GM12892 (cell line): Measurements from ENCODE around the gene RBP7.

Experiments used
- DNase-seq: peaks from one replicate; pipeline ENCODE4 v3.0.0; 2011; ENCODE audit not compliant: insufficient read length
- FAIRE-seq: peaks from 2 replicates; lab custom pipeline; 2011; peaks lifted over from hg19 to GRCh38; lab: Jason Lieb, UNC
- POLR2A ChIP-seq: IDR thresholded peaks from 2 replicates; pipeline ENCODE4 v1.6.1; 2011; ENCODE audit warnings: low read depth, low read length, control low read depth
- POLR2AphosphoS5 ChIP-seq: IDR thresholded peaks from 2 replicates; pipeline ENCODE4 v1.6.1; 2011; ENCODE audit warnings: low read depth, low read length, control low read depth
- TAF1 ChIP-seq: IDR thresholded peaks from 2 replicates; pipeline ENCODE4 v1.6.1; 2011; ENCODE audit warnings: low read depth, mild to moderate bottlenecking, control low read depth, low read length, borderline replicate concordance

Gene RBP7

DNA sequence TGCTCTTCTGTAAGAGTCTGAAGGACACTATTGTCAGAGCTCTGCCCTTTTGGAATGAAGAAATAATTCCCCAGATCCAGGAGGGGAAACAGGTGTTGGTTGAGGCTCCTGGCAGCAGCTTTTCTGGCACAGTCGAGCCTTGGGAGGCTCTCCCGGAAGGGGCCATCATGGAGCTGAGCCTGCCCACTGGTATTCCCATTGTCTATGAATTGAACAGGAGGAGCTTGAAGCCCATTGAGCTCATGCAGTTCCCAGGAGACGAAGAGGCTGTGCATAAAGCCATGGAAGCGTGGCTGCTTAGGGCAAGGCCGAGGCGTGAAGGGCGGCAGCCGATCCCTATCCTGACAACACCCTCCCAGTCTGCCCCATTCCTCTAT is 62.3 kb downstream of the RBP7 start:
- TF ChIP-seq TAF1: no peak
- TF ChIP-seq POLR2AphosphoS5: no peak
- no peak for TF ChIP-seq POLR2A
- DNase-seq (no peak), FAIRE-seq (no peak)

GRCh38 chr1:10060311-10061100 is 63.5 kb downstream of the RBP7 start:
- FAIRE-seq (no peak), DNase-seq (no peak)
- TF ChIP-seq TAF1 (no peak), POLR2A (no peak), POLR2AphosphoS5 (no peak)

- no peak for FAIRE-seq
- DNase-seq: no peak
- TF ChIP-seq POLR2AphosphoS5 (no peak), TAF1 (no peak), POLR2A (no peak)
Observed at GRCh38 chr1:10061276-10061675, 64.2 kb downstream of the RBP7 start.

- TF ChIP-seq TAF1: no peak
- TF ChIP-seq POLR2AphosphoS5: no peak
- TF ChIP-seq POLR2A: no peak
- DNase-seq (no peak), FAIRE-seq (no peak)
Observed at GRCh38 chr1:10063878-10064277, 66.8 kb downstream of the RBP7 start.

GRCh38 chr1:10064416-10065343 is 67.7 kb downstream of the RBP7 start:
- no peak for DNase-seq
- FAIRE-seq: no peak
- no peak for TF ChIP-seq POLR2AphosphoS5

DNA sequence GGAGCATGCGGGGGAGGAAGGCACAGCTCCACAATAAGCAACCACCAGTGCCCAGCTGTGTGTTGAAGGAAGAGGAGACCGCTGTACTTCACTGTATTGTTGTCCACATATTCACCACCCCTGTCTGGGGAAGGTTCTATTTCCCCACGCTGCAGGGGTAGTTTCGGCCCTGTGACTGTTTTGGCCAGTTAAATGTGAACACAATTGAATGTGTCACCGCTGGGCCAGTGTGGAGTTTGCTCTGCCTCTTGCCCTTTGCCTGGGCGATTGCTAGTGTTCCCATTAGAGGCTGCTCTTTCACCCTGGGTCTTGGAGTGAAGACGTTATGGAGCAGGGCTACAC is 68.3 kb downstream of the RBP7 start:
- FAIRE-seq: no peak
- TF ChIP-seq POLR2AphosphoS5 (no peak), POLR2A (no peak), TAF1 (no peak)
- no peak for DNase-seq
